Mesenchymal stem cell (in vitro differentiated cells and primary cell): ENCODE data around the gene SETD3. TPM values are rescaled to one million over a fixed set of nuclear protein-coding genes. Genes with fewer than 3 reads are reported as not detected.

Source experiments
- DNase-seq: peaks from one replicate; pipeline ENCODE4 v3.0.0-alpha.2; 2013
- H2AFZ ChIP-seq: one replicate; pipeline ENCODE4 v1.6.1; 2013; ENCODE audit warnings: low read depth, mild to moderate bottlenecking, control low read depth, inconsistent platforms, low read length, moderate library complexity
- H2AK5ac ChIP-seq: 2 replicates; pipeline ENCODE4 v1.6.1; 2013; ENCODE audit warnings: low read length, moderate library complexity, mild to moderate bottlenecking, inconsistent platforms; ENCODE audit not compliant: severe bottlenecking
- H2BK120ac ChIP-seq: one replicate; pipeline ENCODE4 v1.6.1; 2013; ENCODE audit warnings: low read depth, mild to moderate bottlenecking, inconsistent platforms, low read length, moderate library complexity
- H2BK12ac ChIP-seq, 2 experiments: one replicate each; pipeline ENCODE4 v1.6.1; 2013; ENCODE audit warnings: inconsistent platforms in 2 of 2, low read length in 2 of 2, mild to moderate bottlenecking in 2 of 2, moderate library complexity in 2 of 2, control low read depth in 1 of 2
- H2BK15ac ChIP-seq: one replicate; pipeline ENCODE4 v1.6.1; 2013; ENCODE audit warnings: mild to moderate bottlenecking, low read depth, inconsistent platforms; ENCODE audit not compliant: poor library complexity, severe bottlenecking
- H2BK5ac ChIP-seq: 2 replicates; pipeline ENCODE4 v1.6.1; 2013; ENCODE audit warnings: low read depth, mild to moderate bottlenecking, low read length, control low read depth, inconsistent platforms; ENCODE audit not compliant: poor library complexity, severe bottlenecking
- H3K14ac ChIP-seq, 2 experiments: one replicate each; pipeline ENCODE4 v1.6.1; 2013; ENCODE audit warnings: inconsistent platforms in 2 of 2, low read length in 2 of 2, control low read depth in 1 of 2, mild to moderate bottlenecking in 1 of 2, moderate library complexity in 1 of 2
- H3K18ac ChIP-seq, 2 experiments: one replicate each; pipeline ENCODE4 v1.6.1; 2013; ENCODE audit warnings: inconsistent platforms in 2 of 2, low read length in 2 of 2, control low read depth in 1 of 2, low read depth in 1 of 2, mild to moderate bottlenecking in 1 of 2
- H3K23ac ChIP-seq, 2 experiments: one replicate each; pipeline ENCODE4 v1.6.1; 2013; ENCODE audit warnings: inconsistent platforms in 2 of 2, low read length in 2 of 2, mild to moderate bottlenecking in 2 of 2, moderate library complexity in 2 of 2, control low read depth in 1 of 2
- H3K27ac ChIP-seq: 2 replicates; pipeline ENCODE4 v1.5.1; 2013; ENCODE audit warnings: mild to moderate bottlenecking, moderate library complexity, low read length, control low read depth, inconsistent platforms; ENCODE audit not compliant: poor library complexity, severe bottlenecking
- H3K27me3 ChIP-seq, 2 experiments: 2 replicates each; pipeline versions ENCODE4 v1.6.1 to v1.7.0; 2013; ENCODE audit warnings: low read length in 2 of 2, mild to moderate bottlenecking in 2 of 2, moderate library complexity in 2 of 2, control low read depth in 1 of 2, inconsistent platforms in 1 of 2; ENCODE audit not compliant: control insufficient read depth in 1 of 2, insufficient read depth in 1 of 2
- H3K36me3 ChIP-seq, 2 experiments: 2 replicates each; pipeline versions ENCODE4 v1.6.1 to v1.7.0; 2013; ENCODE audit warnings: low read length in 2 of 2, control low read depth in 1 of 2, inconsistent platforms in 1 of 2, low read depth in 1 of 2, mild to moderate bottlenecking in 1 of 2; ENCODE audit not compliant: insufficient read depth in 2 of 2, control insufficient read depth in 1 of 2
- H3K4ac ChIP-seq, 2 experiments: one replicate each; pipeline ENCODE4 v1.6.1; 2013; ENCODE audit warnings: inconsistent platforms in 2 of 2, low read length in 2 of 2, mild to moderate bottlenecking in 2 of 2, moderate library complexity in 2 of 2, control low read depth in 1 of 2, low read depth in 1 of 2
- H3K4me1 ChIP-seq: 2 replicates; pipeline ENCODE4 v1.6.1; 2013; ENCODE audit warnings: low read depth, low read length, control low read depth; ENCODE audit not compliant: control insufficient read depth, insufficient read depth
- H3K4me2 ChIP-seq: 2 replicates; pipeline ENCODE4 v1.6.1; 2013; ENCODE audit warnings: low read length, mild to moderate bottlenecking, inconsistent platforms; ENCODE audit not compliant: poor library complexity, severe bottlenecking
- H3K4me3 ChIP-seq, 2 experiments: 2 replicates each; pipeline versions ENCODE4 v1.5.1 to v1.7.0; 2013; ENCODE audit warnings: low read length in 2 of 2, mild to moderate bottlenecking in 2 of 2, control low read depth in 1 of 2, low read depth in 1 of 2; ENCODE audit not compliant: insufficient read depth in 1 of 2
- H3K79me1 ChIP-seq: replicated peaks from 2 replicates; pipeline ENCODE4 v1.6.1; 2013; ENCODE audit warnings: mild to moderate bottlenecking, control low read depth, low read length, inconsistent platforms; ENCODE audit not compliant: poor library complexity, severe bottlenecking
- H3K9ac ChIP-seq: 2 replicates; pipeline ENCODE4 v1.7.0; 2013; ENCODE audit warnings: mild to moderate bottlenecking, low read length, moderate library complexity
- H3K9me3 ChIP-seq: 2 replicates; pipeline ENCODE4 v1.7.0; 2013; ENCODE audit warnings: mild to moderate bottlenecking, low read length; ENCODE audit not compliant: control insufficient read depth
- H4K8ac ChIP-seq: one replicate; pipeline ENCODE4 v1.6.1; 2013; ENCODE audit warnings: inconsistent platforms, mild to moderate bottlenecking, low read length, moderate library complexity
- H4K91ac ChIP-seq: one replicate; pipeline ENCODE4 v1.6.1; 2013; ENCODE audit warnings: mild to moderate bottlenecking, low read length, inconsistent platforms
- WGBS: methylation state at CpG from one replicate; pipeline ENCODE4 v1.1.7; 2013; ENCODE audit warnings: mixed read lengths; 5-methylcytosine and 5-hydroxymethylcytosine counted together
- polyA plus RNA-seq, 2 experiments: library from polyadenylated mRNA; stranded (reverse); fragments of 200-250 nt; gene quantifications; one replicate each; pipeline ENCODE4 v1.2.3, GENCODE V29; 2013

The SETD3 gene
- 32.0 TPM for polyA plus RNA-seq (2013, experiment 1 of 2)
- polyA plus RNA-seq (2013, experiment 2 of 2) = 31.1 TPM

DNA sequence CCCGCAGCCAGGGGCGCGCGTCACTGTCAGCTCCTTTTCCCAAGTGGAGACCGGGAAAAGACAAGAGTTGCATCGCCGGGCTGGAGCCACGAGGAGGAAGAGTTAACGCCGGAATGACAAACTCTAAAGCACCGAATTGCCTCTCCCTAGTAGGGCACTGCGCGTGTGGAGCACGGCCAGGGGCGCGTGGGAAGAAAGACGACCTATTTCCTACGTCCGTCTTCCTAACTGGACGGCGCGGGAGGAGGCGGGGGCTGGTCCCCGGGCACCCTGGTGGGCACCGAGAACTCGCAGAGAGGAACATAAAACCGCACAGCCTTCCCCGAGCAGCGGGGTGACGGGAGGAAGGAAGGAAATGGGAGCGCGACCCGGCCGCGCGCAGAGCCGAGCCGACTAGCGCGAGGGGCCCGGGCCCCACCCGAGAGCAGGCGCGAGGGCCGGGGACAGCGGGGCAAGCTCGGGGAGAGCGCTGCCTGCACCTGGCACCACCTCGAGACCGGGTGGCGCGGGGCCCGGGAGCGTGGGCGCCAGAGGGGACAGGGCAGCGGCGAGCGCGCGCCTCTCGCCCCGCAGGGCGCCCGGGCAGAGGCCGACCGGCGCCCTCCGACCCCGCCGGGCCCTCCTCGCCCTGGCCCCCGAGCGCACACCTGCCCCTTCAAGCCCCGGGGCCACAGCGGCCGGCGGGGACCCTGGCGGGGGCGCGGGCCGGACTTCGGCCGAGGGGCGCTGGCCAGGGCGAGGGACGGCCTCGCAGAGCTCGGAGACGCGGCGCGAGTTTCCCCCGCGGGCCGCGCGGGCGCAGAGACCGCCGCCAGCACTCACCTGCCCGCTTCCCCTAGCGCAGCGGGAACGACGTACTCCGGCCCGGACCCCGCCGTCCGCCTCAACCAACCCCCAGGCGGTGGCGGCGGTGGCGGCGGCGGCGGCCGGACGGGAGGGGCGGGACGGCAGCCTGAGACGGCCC lies at the start of gene SETD3:
TSS of gene SETD3 (minus strand) at position 954 of the 964 bp plus-strand sequence. CDS start 15,054 bp downstream, outside the sequence.
- H3K4me2 ChIP-seq = peak within 1 kb of the TSS; percentile 97
- H3K4me1 ChIP-seq = peaks cover 7% of the 10 kb centered on the region
- peak within 1 kb of the TSS; percentile 81 for H3K18ac ChIP-seq
- peak within 1 kb of the TSS; percentile 74 for H2BK15ac ChIP-seq
- H2BK12ac ChIP-seq = peak within 1 kb of the TSS in 1 of 2 experiments; percentile 57
- H2AK5ac ChIP-seq = no peak within 1 kb of the TSS
- H2BK5ac ChIP-seq = peak within 1 kb of the TSS; percentile 79
- WGBS = 1% methylated on average over 67 of the region's 122 CpGs
- H4K8ac ChIP-seq = peak within 1 kb of the TSS; percentile 89
- peak within 1 kb of the TSS; percentile 83 to 84 for H3K23ac ChIP-seq
- H3K9ac ChIP-seq = peak within 1 kb of the TSS; percentile 93
- H3K4ac ChIP-seq = peak within 1 kb of the TSS; percentile 41 to 67
- no peaks in the 10 kb centered on the region for H3K79me1 ChIP-seq
- peaks cover 0 to 4% of the 10 kb centered on the region in 2 experiments for H3K36me3 ChIP-seq
- peak within 1 kb of the TSS; percentile 34 for H3K27ac ChIP-seq
- H2AFZ ChIP-seq = peak within 1 kb of the TSS; percentile 66
- DNase-seq = peak; percentile 83
- H2BK120ac ChIP-seq = peak within 1 kb of the TSS; percentile 21
- peak within 1 kb of the TSS; percentile 62 for H4K91ac ChIP-seq
- no peaks in the 10 kb centered on the region for H3K27me3 ChIP-seq
- no peaks in the 10 kb centered on the region for H3K9me3 ChIP-seq
- H3K14ac ChIP-seq = peak within 1 kb of the TSS in 1 of 2 experiments; percentile 84
- peak within 1 kb of the TSS; percentile 89 to 93 for H3K4me3 ChIP-seq

DNA sequence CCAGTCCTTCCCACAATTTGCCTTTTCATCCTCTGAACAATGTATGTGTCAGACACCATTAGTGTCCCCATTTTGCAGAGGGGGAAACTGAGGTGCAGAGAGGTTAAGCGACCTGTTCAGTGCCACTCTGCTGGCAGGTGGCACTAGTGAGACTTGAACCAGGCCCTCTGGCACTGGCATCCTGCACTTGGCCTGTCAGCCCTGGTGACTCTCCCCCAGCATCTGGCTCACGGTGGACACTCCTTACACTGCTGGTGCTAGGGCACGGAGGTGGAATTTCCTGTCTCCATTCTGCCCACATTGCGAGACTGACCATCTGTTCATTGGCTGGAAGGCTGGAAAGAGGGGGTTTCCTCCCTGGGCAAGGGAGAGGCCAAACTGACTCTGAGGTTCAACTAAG lies 49.2 kb upstream of the SETD3 start:
- Histone ChIP-seq H3K4ac (no peak overlapping the region), H3K27ac (no peak overlapping the region), H3K23ac (no peak overlapping the region), H4K91ac (no peak overlapping the region), H3K36me3 (no peaks in the 10 kb centered on the region), H3K27me3 (peaks cover 0 to 48% of the 10 kb centered on the region in 2 experiments), H2AFZ (no peak overlapping the region), H3K18ac (no peak overlapping the region), H3K4me1 (peaks cover 37% of the 10 kb centered on the region), H2BK5ac (no peak overlapping the region), H3K79me1 (no peaks in the 10 kb centered on the region), H3K9ac (no peak overlapping the region), H2BK15ac (no peak overlapping the region), H4K8ac (no peak overlapping the region), H2BK12ac (peak overlapping the region in 1 of 2 experiments; percentile 15), H3K9me3 (no peaks in the 10 kb centered on the region), H2AK5ac (peak overlapping the region; percentile 21), H3K4me3 (no peak overlapping the region), H3K14ac (no peak overlapping the region), H3K4me2 (no peak overlapping the region), H2BK120ac (no peak overlapping the region)
- DNase-seq = peak; percentile 17
- 78% methylated on average over 4 of the region's 4 CpGs for WGBS

DNA sequence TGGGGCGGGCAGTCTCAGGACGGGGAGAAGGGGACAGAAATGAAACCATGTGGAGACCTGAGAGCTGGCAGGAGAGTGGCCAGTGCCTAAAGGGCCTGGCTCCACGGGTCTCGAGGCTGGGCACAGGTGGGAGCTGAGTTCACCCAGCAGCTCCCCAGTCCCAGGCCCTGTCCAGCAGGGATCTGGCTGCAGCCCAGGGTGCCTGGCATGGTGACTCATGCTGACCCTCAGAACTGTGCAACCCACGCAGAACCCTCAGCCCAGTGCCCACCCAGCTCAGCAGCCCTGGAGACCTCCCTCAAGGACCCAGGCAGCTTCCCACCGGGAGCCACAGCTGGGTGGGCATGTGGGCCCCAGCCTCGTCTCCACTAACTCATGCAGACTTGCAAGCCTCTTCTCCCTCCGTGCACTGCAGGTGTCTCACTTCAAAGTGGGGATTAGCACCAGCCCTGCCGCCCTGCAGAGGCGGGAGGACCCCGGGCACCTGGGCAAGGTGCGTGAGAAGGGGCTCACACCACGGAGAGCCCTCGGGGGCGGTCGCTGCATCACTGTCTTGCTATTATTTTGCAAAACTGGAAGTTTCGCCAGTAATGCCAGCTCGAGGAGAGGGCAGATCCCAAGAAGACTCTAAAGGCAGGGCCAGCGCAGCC lies 46.9 kb upstream of the SETD3 start:
- WGBS = 73% methylated on average over 17 of the region's 19 CpGs
- H3K27me3 ChIP-seq = peaks cover 0 to 29% of the 10 kb centered on the region in 2 experiments

DNA sequence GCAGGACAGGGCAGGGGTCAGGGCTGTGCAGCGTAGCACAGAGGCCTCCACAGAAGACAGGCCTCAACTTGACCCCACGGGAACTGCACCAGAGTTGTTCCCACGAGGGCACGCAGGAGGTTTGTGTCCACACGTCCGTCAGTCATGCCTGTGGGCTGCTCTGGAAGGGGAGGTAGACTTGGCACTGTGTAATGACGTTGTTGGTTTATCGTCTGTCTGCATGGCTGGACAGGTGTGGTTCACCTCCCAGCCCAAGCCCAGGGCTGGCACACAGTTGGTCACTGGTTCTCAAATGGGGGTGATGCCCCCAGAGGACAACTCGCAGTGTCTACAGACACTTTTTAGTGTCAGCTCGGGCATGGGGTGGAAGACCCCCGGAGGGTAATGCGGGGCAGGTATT lies 46.4 kb upstream of the SETD3 start:
- H2BK15ac ChIP-seq = no peak overlapping the region
- no peaks in the 10 kb centered on the region for H3K9me3 ChIP-seq
- H4K8ac ChIP-seq = no peak overlapping the region
- H3K9ac ChIP-seq = no peak overlapping the region
- no peak overlapping the region for H4K91ac ChIP-seq
- peak overlapping the region in 1 of 2 experiments; percentile 5 for H3K4ac ChIP-seq
- H3K23ac ChIP-seq = no peak overlapping the region
- peak overlapping the region in 1 of 2 experiments; percentile 35 for H3K14ac ChIP-seq
- no peak overlapping the region for H2BK120ac ChIP-seq
- no peak overlapping the region for H3K4me3 ChIP-seq
- WGBS = 84% methylated on average over 12 of the region's 12 CpGs
- no peak overlapping the region for H2AK5ac ChIP-seq
- H3K79me1 ChIP-seq = no peaks in the 10 kb centered on the region
- no peaks in the 10 kb centered on the region for H3K36me3 ChIP-seq
- H2BK5ac ChIP-seq = no peak overlapping the region
- peaks cover 54% of the 10 kb centered on the region for H3K4me1 ChIP-seq
- H2AFZ ChIP-seq = no peak overlapping the region
- H3K4me2 ChIP-seq = no peak overlapping the region
- H3K27me3 ChIP-seq = peaks cover 0 to 25% of the 10 kb centered on the region in 2 experiments
- H3K27ac ChIP-seq = no peak overlapping the region
- no peak overlapping the region for H3K18ac ChIP-seq
- H2BK12ac ChIP-seq = no peak overlapping the region
- DNase-seq = no peak

More for the DNA sequence above, 46.9 kb upstream of the SETD3 start:
- H4K91ac ChIP-seq = no peak overlapping the region
- no peak overlapping the region for H2BK15ac ChIP-seq
- H3K23ac ChIP-seq = no peak overlapping the region
- no peaks in the 10 kb centered on the region for H3K9me3 ChIP-seq
- no peak overlapping the region for H3K14ac ChIP-seq
- no peak overlapping the region for H2BK12ac ChIP-seq
- H3K4me2 ChIP-seq = no peak overlapping the region
- DNase-seq = no peak
- H3K27ac ChIP-seq = no peak overlapping the region
- peaks cover 50% of the 10 kb centered on the region for H3K4me1 ChIP-seq
- no peak overlapping the region for H3K4ac ChIP-seq
- no peak overlapping the region for H2AK5ac ChIP-seq
- H3K36me3 ChIP-seq = no peaks in the 10 kb centered on the region
- no peak overlapping the region for H3K9ac ChIP-seq
- no peaks in the 10 kb centered on the region for H3K79me1 ChIP-seq
- no peak overlapping the region for H2BK5ac ChIP-seq
- H4K8ac ChIP-seq = no peak overlapping the region
- H3K18ac ChIP-seq = no peak overlapping the region
- no peak overlapping the region for H2BK120ac ChIP-seq
- H3K4me3 ChIP-seq = no peak overlapping the region
- H2AFZ ChIP-seq = no peak overlapping the region
